GM12874 (cell line): ENCODE data around the gene FERMT1.

Experiments used
- CTCF ChIP-seq: IDR thresholded peaks from 2 replicates; pipeline ENCODE4 v1.5.1; 2011; ENCODE audit warnings: low read depth, mild to moderate bottlenecking, control low read depth, low read length, moderate library complexity; ENCODE audit not compliant: insufficient read depth

Gene FERMT1

GRCh38 chr20:6122873-6123648 lies at the start of gene FERMT1:
TSS of gene FERMT1 (minus strand) at chr20:6123030. CDS start at chr20:6119554, 3,476 bp downstream.
- TF ChIP-seq CTCF: no peak

GRCh38 chr20:6169251-6169650 lies 46.4 kb upstream of the FERMT1 start:
- peak; percentile 20; the same call in 1 of the 2 replicates for TF ChIP-seq CTCF

DNA sequence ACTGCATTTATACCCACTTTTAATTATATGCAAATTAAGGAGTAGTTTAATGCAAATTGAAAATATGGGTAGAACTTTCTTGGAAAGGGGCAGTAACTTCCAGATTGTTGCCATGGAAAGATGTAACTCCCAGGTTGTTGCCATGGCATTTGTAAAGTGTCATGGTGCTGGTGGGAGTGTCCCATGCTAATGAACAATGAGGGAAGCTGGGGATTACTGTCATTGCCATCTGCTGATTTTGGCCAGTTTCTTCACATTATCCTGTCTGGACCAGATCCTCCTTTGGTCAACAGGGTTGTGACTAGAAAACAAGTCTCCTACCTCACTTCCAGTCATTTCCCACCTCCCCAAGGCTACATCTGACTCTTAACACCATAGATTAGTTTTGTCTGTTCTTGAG lies 45.4 kb upstream of the FERMT1 start:
- no peak for TF ChIP-seq CTCF

DNA sequence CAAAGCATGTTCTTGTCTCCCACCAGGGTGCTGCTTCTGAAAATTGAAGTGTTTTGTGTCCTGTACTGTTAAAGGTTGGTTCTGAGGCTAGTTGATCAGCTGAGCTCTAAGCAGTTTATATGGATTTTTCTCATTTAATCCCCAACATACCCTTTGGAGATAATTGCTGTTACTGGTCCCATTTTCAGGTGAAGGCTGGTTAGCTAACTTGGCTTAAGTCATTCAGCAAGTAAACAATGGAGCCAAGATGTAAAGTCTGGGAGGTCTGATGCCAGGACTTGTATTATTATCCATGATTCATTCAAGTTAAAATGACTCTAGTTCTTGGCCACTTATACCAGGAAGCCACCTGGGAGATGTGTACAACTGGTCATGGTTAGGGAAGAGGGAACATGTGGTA lies 42.5 kb upstream of the FERMT1 start:
- TF ChIP-seq CTCF: no peak

- no peak for TF ChIP-seq CTCF
These were observed 41.9 kb upstream of the FERMT1 start for GRCh38 chr20:6164421-6165341.

DNA sequence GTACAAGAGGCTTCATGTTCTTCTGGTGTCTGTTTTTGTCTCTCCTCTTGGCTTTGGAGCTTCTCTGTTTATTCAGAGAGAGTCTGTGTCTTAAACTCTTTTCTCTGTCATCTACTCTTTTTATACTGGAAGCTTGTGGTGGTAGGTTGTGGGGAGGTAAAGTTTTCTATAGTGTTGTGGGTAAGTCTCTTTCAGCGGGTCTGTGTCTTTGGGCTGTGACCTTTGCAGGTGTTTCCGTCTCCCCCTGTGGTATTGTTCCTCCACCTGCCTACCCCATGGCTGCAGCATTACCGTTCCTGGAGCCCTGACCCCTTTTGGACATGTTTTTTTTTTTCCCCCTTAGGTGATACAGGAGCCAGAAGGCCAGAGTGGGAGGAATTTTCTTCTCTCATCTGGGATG lies 37.9 kb upstream of the FERMT1 start:
- no peak for TF ChIP-seq CTCF

GRCh38 chr20:6157345-6157744 lies 34.5 kb upstream of the FERMT1 start:
- peak; percentile 42; the same call in 1 of the 2 replicates for TF ChIP-seq CTCF
